ENCODE data around the gene BABAM2. TPM values are rescaled to one million over a fixed set of nuclear protein-coding genes. Genes with fewer than 3 reads are reported as not detected.

Gene BABAM2
- total and polyA plus RNA-seq, 7 donors = 22.9 to 52.3 (median 25.2) TPM

- DNase-seq = no peak
- Histone ChIP-seq H3K27ac (no peak overlapping the region), H3K27me3 (no peaks in the 10 kb centered on the region), H3K4me1 (peaks cover 0 to 31% (median 15%) of the 10 kb centered on the region in 4 donors), H3K9me3 (no peaks in the 10 kb centered on the region), H3K4me3 (no peak overlapping the region), H3K36me3 (no peaks in the 10 kb centered on the region)
- intact Hi-C loops (cut with DNase I) = no loop called here
- no peak for TF ChIP-seq POLR2AphosphoS5 (IDR thresholded peaks at IDR 0.05)
- no peak for TF ChIP-seq POLR2A (IDR thresholded peaks at IDR 0.05)
- TF ChIP-seq, protein P1, sequence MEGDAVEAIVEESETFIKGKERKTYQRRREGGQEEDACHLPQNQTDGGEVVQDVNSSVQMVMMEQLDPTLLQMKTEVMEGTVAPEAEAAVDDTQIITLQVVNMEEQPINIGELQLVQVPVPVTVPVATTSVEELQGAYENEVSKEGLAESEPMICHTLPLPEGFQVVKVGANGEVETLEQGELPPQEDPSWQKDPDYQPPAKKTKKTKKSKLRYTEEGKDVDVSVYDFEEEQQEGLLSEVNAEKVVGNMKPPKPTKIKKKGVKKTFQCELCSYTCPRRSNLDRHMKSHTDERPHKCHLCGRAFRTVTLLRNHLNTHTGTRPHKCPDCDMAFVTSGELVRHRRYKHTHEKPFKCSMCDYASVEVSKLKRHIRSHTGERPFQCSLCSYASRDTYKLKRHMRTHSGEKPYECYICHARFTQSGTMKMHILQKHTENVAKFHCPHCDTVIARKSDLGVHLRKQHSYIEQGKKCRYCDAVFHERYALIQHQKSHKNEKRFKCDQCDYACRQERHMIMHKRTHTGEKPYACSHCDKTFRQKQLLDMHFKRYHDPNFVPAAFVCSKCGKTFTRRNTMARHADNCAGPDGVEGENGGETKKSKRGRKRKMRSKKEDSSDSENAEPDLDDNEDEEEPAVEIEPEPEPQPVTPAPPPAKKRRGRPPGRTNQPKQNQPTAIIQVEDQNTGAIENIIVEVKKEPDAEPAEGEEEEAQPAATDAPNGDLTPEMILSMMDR (IDR thresholded peaks at IDR 0.05) = no peak
- no peak for TF ChIP-seq EP300 (IDR thresholded peaks at IDR 0.05)
- WGBS, 2 donors = 96 to 98% methylated on average over 4 of the region's 4 CpGs
Observed at GRCh38 chr2:27990030-27990590, 99.6 kb downstream of the BABAM2 start.

GRCh38 chr2:27991146-27991545 is 100.6 kb downstream of the BABAM2 start:
- Histone ChIP-seq H3K36me3 (no peaks in the 10 kb centered on the region), H3K27me3 (no peaks in the 10 kb centered on the region), H3K27ac (peak overlapping the region in 1 of 4 donors; percentile 12), H3K9me3 (no peaks in the 10 kb centered on the region), H3K4me1 (peaks cover 0 to 32% (median 15%) of the 10 kb centered on the region in 4 donors), H3K4me3 (no peak overlapping the region)
- no peak for DNase-seq
- TF ChIP-seq, protein P1 (IDR thresholded peaks at IDR 0.05) = no peak
- no peak for TF ChIP-seq EP300 (IDR thresholded peaks at IDR 0.05)
- no peak for TF ChIP-seq POLR2A (IDR thresholded peaks at IDR 0.05)
- no peak for TF ChIP-seq POLR2AphosphoS5 (IDR thresholded peaks at IDR 0.05)
- intact Hi-C loops (cut with DNase I) = no loop called here
- 75 to 96% methylated on average over 1 of the region's 1 CpG for WGBS, 2 donors

DNA sequence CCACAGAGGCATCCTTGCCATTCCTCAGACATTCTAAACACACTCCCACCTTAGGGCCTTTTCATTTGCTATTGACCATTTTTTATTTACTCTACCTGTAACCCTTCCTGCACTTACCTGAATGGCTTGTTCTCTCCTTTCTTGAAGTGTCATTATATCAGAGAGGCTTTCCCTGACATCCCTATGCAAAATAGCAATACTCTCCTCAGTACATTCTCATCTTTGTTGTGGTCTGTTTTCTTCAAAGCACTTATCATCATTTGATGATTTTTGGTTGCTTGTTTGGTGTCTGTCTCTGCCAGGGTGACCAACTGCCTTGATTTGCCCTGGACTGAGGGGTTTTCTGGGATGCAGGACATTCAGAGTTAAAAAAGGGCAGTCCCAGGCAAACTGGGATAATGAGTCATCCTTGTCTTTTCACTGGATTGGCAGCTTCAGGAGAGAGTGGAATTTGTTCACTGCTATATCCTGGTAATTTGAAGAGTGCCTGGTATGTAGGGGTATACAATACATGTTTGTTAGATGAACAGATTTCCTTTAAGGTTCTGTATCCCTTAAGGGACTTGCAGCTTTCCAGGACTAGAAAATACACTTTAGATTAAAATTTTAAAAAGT is 102.4 kb downstream of the BABAM2 start:
- H3K27me3 ChIP-seq = no peaks in the 10 kb centered on the region
- peaks cover 0 to 38% (median 15%) of the 10 kb centered on the region in 4 donors for H3K4me1 ChIP-seq
- H3K27ac ChIP-seq = no peak overlapping the region
- no peaks in the 10 kb centered on the region for H3K36me3 ChIP-seq
- no peak for DNase-seq
- H3K4me3 ChIP-seq = no peak overlapping the region
- intact Hi-C loops (cut with DNase I) = no loop called here
- no peak for TF ChIP-seq POLR2A (IDR thresholded peaks at IDR 0.05)
- TF ChIP-seq POLR2AphosphoS5 (IDR thresholded peaks at IDR 0.05) = no peak
- H3K9me3 ChIP-seq = no peaks in the 10 kb centered on the region

DNA sequence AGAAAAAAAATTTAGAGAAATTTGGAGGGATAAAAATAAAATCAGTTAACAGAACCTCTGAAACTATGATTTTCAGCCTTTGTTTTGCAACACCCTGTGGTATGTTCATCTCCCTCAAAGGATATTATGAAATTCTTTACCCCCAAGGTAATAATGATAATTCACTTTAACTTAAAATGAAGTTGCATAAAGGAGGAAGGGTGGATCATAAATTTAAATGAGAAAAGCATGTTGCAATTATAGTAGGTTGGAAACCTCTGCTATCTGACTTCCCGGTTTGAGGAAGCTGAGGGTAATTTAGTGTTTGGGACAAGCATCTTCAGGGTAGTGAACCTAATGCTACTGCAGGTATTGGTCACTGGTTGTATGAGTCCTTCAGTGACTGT is 102.9 kb downstream of the BABAM2 start:
- intact Hi-C loops (cut with DNase I) = no loop called here
- no peaks in the 10 kb centered on the region for H3K27me3 ChIP-seq
- TF ChIP-seq POLR2AphosphoS5 (IDR thresholded peaks at IDR 0.05) = no peak
- TF ChIP-seq, protein P1 (IDR thresholded peaks at IDR 0.05) = no peak
- TF ChIP-seq EP300 (IDR thresholded peaks at IDR 0.05) = no peak
- no peak for TF ChIP-seq POLR2A (IDR thresholded peaks at IDR 0.05)
- H3K27ac ChIP-seq = no peak overlapping the region
- H3K4me1 ChIP-seq = peaks cover 0 to 38% (median 15%) of the 10 kb centered on the region in 4 donors
- no peaks in the 10 kb centered on the region for H3K9me3 ChIP-seq
- H3K36me3 ChIP-seq = no peaks in the 10 kb centered on the region
- no peak for DNase-seq
- 26 to 57% methylated on average over 1 of the region's 1 CpG for WGBS, 2 donors
- no peak overlapping the region for H3K4me3 ChIP-seq

- no peaks in the 10 kb centered on the region for H3K9me3 ChIP-seq
- H3K36me3 ChIP-seq = no peaks in the 10 kb centered on the region
- H3K27me3 ChIP-seq = no peaks in the 10 kb centered on the region
- H3K4me3 ChIP-seq = no peak overlapping the region
- intact Hi-C loops (cut with DNase I) = no loop called here
- TF ChIP-seq POLR2AphosphoS5 (IDR thresholded peaks at IDR 0.05) = no peak
- TF ChIP-seq POLR2A (IDR thresholded peaks at IDR 0.05) = no peak
- TF ChIP-seq, protein P1 (IDR thresholded peaks at IDR 0.05) = no peak
- no peak for TF ChIP-seq EP300 (IDR thresholded peaks at IDR 0.05)
- no peak for DNase-seq
- peaks cover 0 to 38% (median 15%) of the 10 kb centered on the region in 4 donors for H3K4me1 ChIP-seq
- 91 to 95% methylated on average over 5 of the region's 5 CpGs for WGBS, 2 donors
- no peak overlapping the region for H3K27ac ChIP-seq
Observed at GRCh38 chr2:27993950-27994728, 103.6 kb downstream of the BABAM2 start.

Measured in sigmoid colon (tissue), 7 donors.